Activated T-cell treated with anti-CD3 and anti-CD28 coated beads, Interleukin-2, amount 50 U/mL, for 24 hours (primary cell): ENCODE data around the gene LYZL4.

Experiments
- DNase-seq: peaks from one replicate; pipeline ENCODE4 v3.0.0-alpha.2; 2020
- H3K27ac Mint-ChIP-seq: 2 replicates; pipeline ENCODE4 v1.8.0; 2020; ENCODE audit warnings: mild to moderate bottlenecking, mixed read lengths
- H3K27me3 Mint-ChIP-seq: 2 replicates; pipeline ENCODE4 v1.8.0; 2020; ENCODE audit warnings: mixed read lengths
- H3K36me3 Mint-ChIP-seq: 2 replicates; pipeline ENCODE4 v1.8.0; 2020; ENCODE audit warnings: low read depth, mixed read lengths
- H3K4me1 Mint-ChIP-seq: 2 replicates; pipeline ENCODE4 v1.8.0; 2020; ENCODE audit warnings: low read depth, mixed read lengths
- H3K4me3 Mint-ChIP-seq: 2 replicates; pipeline ENCODE4 v1.8.0; 2020; ENCODE audit warnings: mild to moderate bottlenecking, moderate library complexity, mixed read lengths
- H3K9me3 Mint-ChIP-seq: 2 replicates; pipeline ENCODE4 v1.8.0; 2020; ENCODE audit warnings: mixed read lengths

LYZL4 gene

DNA sequence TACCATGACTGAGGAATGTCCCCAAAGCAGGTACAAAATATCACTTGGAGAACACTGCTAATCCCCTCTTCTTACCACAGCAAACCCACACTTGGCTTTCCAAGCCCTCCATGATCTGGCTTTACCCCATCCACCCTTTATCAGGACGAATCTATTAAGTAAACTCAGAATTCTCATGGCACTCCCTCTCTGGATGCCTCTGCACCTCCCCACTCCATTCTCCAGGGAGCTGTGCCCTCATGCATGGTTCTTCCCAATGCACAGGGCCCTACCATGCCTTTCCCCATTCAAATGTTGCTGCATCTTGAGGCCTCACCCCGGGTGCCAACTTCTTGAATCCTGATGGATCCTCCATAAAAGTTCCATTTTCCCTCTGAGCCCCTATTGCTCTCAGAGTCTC is 2.3 kb downstream of the LYZL4 start:
- Mint-ChIP-seq H3K27ac (no peak overlapping the region), H3K9me3 (no peaks in the 10 kb centered on the region), H3K27me3 (no peaks in the 10 kb centered on the region), H3K4me1 (peaks cover 9% of the 10 kb centered on the region), H3K36me3 (no peaks in the 10 kb centered on the region), H3K4me3 (no peak overlapping the region)
- no peak for DNase-seq

DNA sequence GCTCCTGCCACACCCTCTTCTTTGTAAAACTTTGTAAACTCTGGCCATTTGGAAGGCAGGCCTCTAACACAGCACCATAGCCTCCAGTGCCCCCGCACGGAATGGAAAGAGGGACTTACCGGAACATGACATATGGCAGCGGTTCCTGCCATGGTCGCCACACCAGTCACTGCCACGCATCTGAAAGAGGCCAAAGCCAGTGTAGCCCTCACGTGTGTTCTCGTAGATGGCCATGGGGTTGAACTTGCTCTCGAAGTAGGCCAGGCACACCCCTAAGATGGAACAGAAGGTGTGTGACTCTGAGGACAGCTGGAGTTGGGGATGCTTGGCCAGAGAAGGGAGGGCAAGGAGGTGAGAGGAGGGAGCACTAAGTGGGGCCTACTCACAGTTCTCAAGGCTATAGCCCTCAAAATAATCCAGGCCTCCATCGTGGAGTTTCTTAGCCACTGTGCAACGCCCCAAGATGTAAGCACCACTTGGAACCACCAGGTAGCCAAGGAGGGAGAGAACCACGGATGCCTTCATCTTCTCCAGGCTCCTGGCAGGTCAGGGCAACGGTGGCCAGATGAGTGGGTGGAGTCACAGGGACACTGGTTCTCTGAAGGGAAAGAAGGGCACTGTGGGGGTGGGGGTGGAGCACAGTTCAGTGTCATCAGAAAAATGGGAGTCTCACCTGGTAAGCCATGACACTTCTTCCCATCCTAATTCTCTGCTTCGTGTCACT is 3.5 kb downstream of the LYZL4 start:
- Mint-ChIP-seq H3K9me3 (no peaks in the 10 kb centered on the region), H3K27ac (no peak overlapping the region), H3K36me3 (no peaks in the 10 kb centered on the region), H3K4me1 (peaks cover 16% of the 10 kb centered on the region), H3K4me3 (no peak overlapping the region), H3K27me3 (no peaks in the 10 kb centered on the region)
- no peak for DNase-seq

- H3K9me3 Mint-ChIP-seq, result peaks cover 1% of the 10 kb centered on the region
- no peaks in the 10 kb centered on the region for H3K27me3 Mint-ChIP-seq
- H3K4me1 Mint-ChIP-seq, result peaks cover 17% of the 10 kb centered on the region
- no peak overlapping the region for H3K4me3 Mint-ChIP-seq
- DNase-seq, result no peak
- no peaks in the 10 kb centered on the region for H3K36me3 Mint-ChIP-seq
- H3K27ac Mint-ChIP-seq, result no peak overlapping the region
These were observed 4.6 kb downstream of the LYZL4 start for GRCh38 chr3:42405857-42406256.

DNA sequence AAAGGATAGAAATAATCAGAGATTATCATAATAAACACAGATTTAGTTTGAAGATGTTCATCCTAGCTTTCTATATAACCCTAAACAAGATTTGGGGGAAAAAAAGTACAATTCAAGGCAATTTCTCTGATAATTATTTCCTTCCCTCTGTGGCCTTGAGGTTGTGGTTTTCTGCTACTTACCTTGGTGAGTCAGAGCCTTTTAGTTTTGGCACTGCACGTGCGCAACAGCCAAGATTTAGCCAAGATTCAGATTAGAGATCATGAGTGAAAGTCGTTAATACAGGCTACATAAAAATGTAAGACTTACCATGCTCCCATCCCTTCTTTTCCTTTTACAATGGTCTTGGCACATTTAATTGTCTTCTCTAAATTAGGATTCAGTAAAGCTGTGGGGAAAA is 6.7 kb downstream of the LYZL4 start:
- Mint-ChIP-seq H3K36me3 (no peaks in the 10 kb centered on the region), H3K4me3 (no peak overlapping the region), H3K27me3 (no peaks in the 10 kb centered on the region), H3K4me1 (peaks cover 17% of the 10 kb centered on the region), H3K27ac (no peak overlapping the region), H3K9me3 (peaks cover 3% of the 10 kb centered on the region)
- DNase-seq, result no peak

GRCh38 chr3:42402394-42403096 is 7.9 kb downstream of the LYZL4 start:
- H3K27ac Mint-ChIP-seq, result no peak overlapping the region
- peaks cover 17% of the 10 kb centered on the region for H3K4me1 Mint-ChIP-seq
- H3K27me3 Mint-ChIP-seq, result no peaks in the 10 kb centered on the region
- DNase-seq, result no peak
- no peak overlapping the region for H3K4me3 Mint-ChIP-seq
- no peaks in the 10 kb centered on the region for H3K36me3 Mint-ChIP-seq
- H3K9me3 Mint-ChIP-seq, result peaks cover 3% of the 10 kb centered on the region

- no peak for DNase-seq
- Mint-ChIP-seq H3K27ac (no peak overlapping the region), H3K9me3 (peaks cover 3% of the 10 kb centered on the region), H3K4me1 (peaks cover 18% of the 10 kb centered on the region), H3K27me3 (no peaks in the 10 kb centered on the region), H3K36me3 (no peaks in the 10 kb centered on the region), H3K4me3 (no peak overlapping the region)
These were observed 12.3 kb downstream of the LYZL4 start for GRCh38 chr3:42398080-42398479.

DNA sequence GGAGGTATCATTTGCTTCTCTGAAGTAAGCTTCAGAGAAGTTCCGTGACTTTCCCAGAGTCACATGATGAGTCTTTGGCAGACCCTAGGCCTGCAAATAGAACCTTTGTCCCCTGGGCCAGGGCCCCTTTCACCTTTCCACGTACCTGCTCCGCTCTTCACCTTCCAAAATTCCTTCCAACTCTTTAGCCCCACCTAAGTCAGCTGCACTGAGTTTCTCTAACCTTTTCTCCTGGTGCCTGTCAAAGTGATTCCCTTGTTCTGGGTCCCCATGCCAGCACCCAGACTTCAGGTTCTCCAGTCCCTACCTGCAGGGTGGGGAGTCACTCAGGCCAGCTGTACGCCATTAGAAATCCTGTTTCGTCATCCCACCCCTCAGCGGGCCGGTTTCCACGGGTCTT is 12.8 kb downstream of the LYZL4 start:
- H3K9me3 Mint-ChIP-seq, result peaks cover 3% of the 10 kb centered on the region
- H3K4me3 Mint-ChIP-seq, result no peak overlapping the region
- peaks cover 19% of the 10 kb centered on the region for H3K4me1 Mint-ChIP-seq
- no peaks in the 10 kb centered on the region for H3K27me3 Mint-ChIP-seq
- no peaks in the 10 kb centered on the region for H3K36me3 Mint-ChIP-seq
- no peak overlapping the region for H3K27ac Mint-ChIP-seq
- DNase-seq, result no peak

- H3K36me3 Mint-ChIP-seq, result no peaks in the 10 kb centered on the region
- H3K27ac Mint-ChIP-seq, result no peak overlapping the region
These were observed 15.7 kb downstream of the LYZL4 start for GRCh38 chr3:42394579-42395288.

GRCh38 chr3:42387802-42388651 is 22.4 kb downstream of the LYZL4 start:
- Mint-ChIP-seq H3K36me3 (no peaks in the 10 kb centered on the region), H3K27ac (peak overlapping the region; percentile 94), H3K4me1 (peaks cover 38% of the 10 kb centered on the region), H3K4me3 (peak overlapping the region; percentile 64), H3K27me3 (no peaks in the 10 kb centered on the region), H3K9me3 (no peaks in the 10 kb centered on the region)
- peak; percentile 37 for DNase-seq

More at GRCh38 chr3:42394579-42395288, 15.7 kb downstream of the LYZL4 start:
- Mint-ChIP-seq H3K9me3 (no peaks in the 10 kb centered on the region), H3K4me1 (peaks cover 22% of the 10 kb centered on the region), H3K4me3 (no peak overlapping the region), H3K27me3 (no peaks in the 10 kb centered on the region)
- no peak for DNase-seq

- H3K27ac Mint-ChIP-seq, result no peak overlapping the region
- peaks cover 3% of the 10 kb centered on the region for H3K4me1 Mint-ChIP-seq
- no peak overlapping the region for H3K4me3 Mint-ChIP-seq
- no peaks in the 10 kb centered on the region for H3K9me3 Mint-ChIP-seq
- H3K27me3 Mint-ChIP-seq, result no peaks in the 10 kb centered on the region
- DNase-seq, result no peak
- H3K36me3 Mint-ChIP-seq, result no peaks in the 10 kb centered on the region
These were observed 28.8 kb downstream of the LYZL4 start for GRCh38 chr3:42381551-42382082.

DNA sequence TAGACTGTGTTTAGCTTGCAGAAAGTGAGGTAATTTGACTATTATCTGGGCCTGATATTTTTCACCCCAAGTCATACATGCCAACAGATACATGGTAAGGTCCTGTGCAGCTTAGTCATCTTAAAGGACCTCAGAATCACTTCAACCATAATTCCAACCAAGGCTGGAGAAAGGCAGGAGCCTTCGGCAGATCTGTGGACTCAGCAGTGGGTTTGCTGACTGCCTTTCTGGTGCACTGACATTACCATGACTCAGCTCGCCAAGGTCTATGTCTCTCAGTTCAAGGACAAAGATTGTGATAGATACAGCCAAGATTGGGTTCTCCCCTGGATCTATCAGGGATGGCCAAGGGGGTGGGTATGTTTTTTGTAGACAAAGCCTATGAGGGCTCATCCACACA is 32.7 kb downstream of the LYZL4 start:
- H3K27ac Mint-ChIP-seq, result no peak overlapping the region
- no peak for DNase-seq
- H3K9me3 Mint-ChIP-seq, result no peaks in the 10 kb centered on the region
- no peaks in the 10 kb centered on the region for H3K27me3 Mint-ChIP-seq
- no peak overlapping the region for H3K4me3 Mint-ChIP-seq
- H3K4me1 Mint-ChIP-seq, result peaks cover 12% of the 10 kb centered on the region
- H3K36me3 Mint-ChIP-seq, result no peaks in the 10 kb centered on the region

- H3K4me1 Mint-ChIP-seq, result peaks cover 12% of the 10 kb centered on the region
- H3K4me3 Mint-ChIP-seq, result no peak overlapping the region
- H3K36me3 Mint-ChIP-seq, result no peaks in the 10 kb centered on the region
- no peaks in the 10 kb centered on the region for H3K27me3 Mint-ChIP-seq
- H3K9me3 Mint-ChIP-seq, result no peaks in the 10 kb centered on the region
- H3K27ac Mint-ChIP-seq, result no peak overlapping the region
- DNase-seq, result peak; percentile 49
These were observed 34.0 kb downstream of the LYZL4 start for GRCh38 chr3:42376344-42376798.

- Mint-ChIP-seq H3K27me3 (no peaks in the 10 kb centered on the region), H3K9me3 (no peaks in the 10 kb centered on the region), H3K36me3 (no peaks in the 10 kb centered on the region), H3K27ac (no peak overlapping the region), H3K4me1 (peaks cover 12% of the 10 kb centered on the region), H3K4me3 (no peak overlapping the region)
- DNase-seq, result no peak
These were observed 35.1 kb downstream of the LYZL4 start for GRCh38 chr3:42375121-42375800.
